ENCODE results near the gene LYPD4. TPM values are rescaled to one million over a fixed set of nuclear protein-coding genes. Genes with fewer than 3 reads are reported as not detected.

The LYPD4 gene
- total RNA-seq: not detected in 2 replicates
- not detected in 2 replicates for polyA plus RNA-seq
- polyA plus RNA-seq (2012): not detected in 2 replicates
- polyA minus RNA-seq (ENCODE audit: low replicate concordance): not detected in 2 replicates

- no peaks in the 10 kb centered on the region for H3K27me3 ChIP-seq (ENCODE audit: control insufficient read depth, insufficient read depth, low read length)
- H3K9ac ChIP-seq (ENCODE audit: insufficient read depth, low read length): no peak within 1 kb of the TSS
- no peak within 1 kb of the TSS for H3K4me3 ChIP-seq (replicated peaks in 1 of 4; ENCODE audit: control extremely low read depth in 1 of 4, insufficient read depth in 1 of 4, low read depth in 3 of 4, low read length in 4 of 4)
- H2AFZ ChIP-seq (ENCODE audit: low read length): no peak within 1 kb of the TSS
- no peak for DNase-seq (ENCODE audit: low read depth in 2 of 2)
- no peaks in the 10 kb centered on the region for H3K9me3 ChIP-seq (ENCODE audit: control insufficient read depth, insufficient read depth, low read depth, low read length)
- TF ChIP-seq EZH2 (IDR thresholded peaks at IDR 0.05; ENCODE audit: low read length, missing control alignments): no peak
- TF ChIP-seq, protein P1, sequence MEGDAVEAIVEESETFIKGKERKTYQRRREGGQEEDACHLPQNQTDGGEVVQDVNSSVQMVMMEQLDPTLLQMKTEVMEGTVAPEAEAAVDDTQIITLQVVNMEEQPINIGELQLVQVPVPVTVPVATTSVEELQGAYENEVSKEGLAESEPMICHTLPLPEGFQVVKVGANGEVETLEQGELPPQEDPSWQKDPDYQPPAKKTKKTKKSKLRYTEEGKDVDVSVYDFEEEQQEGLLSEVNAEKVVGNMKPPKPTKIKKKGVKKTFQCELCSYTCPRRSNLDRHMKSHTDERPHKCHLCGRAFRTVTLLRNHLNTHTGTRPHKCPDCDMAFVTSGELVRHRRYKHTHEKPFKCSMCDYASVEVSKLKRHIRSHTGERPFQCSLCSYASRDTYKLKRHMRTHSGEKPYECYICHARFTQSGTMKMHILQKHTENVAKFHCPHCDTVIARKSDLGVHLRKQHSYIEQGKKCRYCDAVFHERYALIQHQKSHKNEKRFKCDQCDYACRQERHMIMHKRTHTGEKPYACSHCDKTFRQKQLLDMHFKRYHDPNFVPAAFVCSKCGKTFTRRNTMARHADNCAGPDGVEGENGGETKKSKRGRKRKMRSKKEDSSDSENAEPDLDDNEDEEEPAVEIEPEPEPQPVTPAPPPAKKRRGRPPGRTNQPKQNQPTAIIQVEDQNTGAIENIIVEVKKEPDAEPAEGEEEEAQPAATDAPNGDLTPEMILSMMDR (conservative IDR thresholded peaks at IDR 0.05 in 1 of 2, IDR thresholded peaks at IDR 0.05 in 1 of 2; ENCODE audit: low read depth in 1 of 2, low read length in 2 of 2): no peak
- H3K4me2 ChIP-seq (ENCODE audit: extremely low read depth, insufficient read depth, low read length): no peak within 1 kb of the TSS
- H3K4me1 ChIP-seq (ENCODE audit: control insufficient read depth, extremely low read depth, insufficient read depth, low read length): no peaks in the 10 kb centered on the region
- no peaks in the 10 kb centered on the region for H3K36me3 ChIP-seq (ENCODE audit: control insufficient read depth, insufficient read depth, low read length)
- no peak within 1 kb of the TSS for H3K27ac ChIP-seq (ENCODE audit: insufficient read depth, low read length)
- no peaks in the 10 kb centered on the region for H4K20me1 ChIP-seq (ENCODE audit: control insufficient read depth, extremely low read depth, insufficient read depth, low read length)
- no peaks in the 10 kb centered on the region for H3K79me2 ChIP-seq (ENCODE audit: control insufficient read depth, insufficient read depth, low read length)
Observed at GRCh38 chr19:41844601-41845000, at the start of gene LYPD4. LYPD4 (minus strand) TSS chr19:41844683; CDS start chr19:41839285, 5,398 bp downstream.

DNA sequence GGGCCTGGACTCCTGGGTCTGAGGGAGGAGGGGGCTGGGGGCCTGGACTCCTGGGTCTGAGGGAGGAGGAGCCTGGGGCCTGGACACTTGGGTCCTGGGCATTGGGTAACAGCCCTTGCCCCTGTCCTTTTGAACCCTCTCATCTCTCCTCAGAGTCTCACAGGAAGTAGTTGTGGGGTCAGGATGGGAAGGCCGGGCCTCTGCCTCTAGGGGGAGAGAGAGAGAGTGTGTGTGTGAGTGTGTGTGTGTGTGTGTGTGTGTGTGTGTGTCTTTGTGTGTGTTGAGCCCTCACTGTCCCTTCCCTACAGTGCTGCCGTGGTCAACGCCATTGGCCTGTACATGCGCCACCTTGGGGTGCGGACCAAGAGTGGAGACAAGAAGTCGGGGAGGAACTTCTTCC is 49.4 kb upstream of the LYPD4 start:
- no peak for DNase-seq (ENCODE audit: low read depth in 2 of 2)
- no peaks in the 10 kb centered on the region for H3K9me3 ChIP-seq (ENCODE audit: control insufficient read depth, insufficient read depth, low read depth, low read length)
- peaks cover 39% of the 10 kb centered on the region for H3K36me3 ChIP-seq (ENCODE audit: control insufficient read depth, insufficient read depth, low read length)
- H3K27me3 ChIP-seq (ENCODE audit: control insufficient read depth, insufficient read depth, low read length): no peaks in the 10 kb centered on the region
- no peak overlapping the region for H3K9ac ChIP-seq (ENCODE audit: insufficient read depth, low read length)
- H3K27ac ChIP-seq (ENCODE audit: insufficient read depth, low read length): no peak overlapping the region
- no peaks in the 10 kb centered on the region for H3K4me1 ChIP-seq (ENCODE audit: control insufficient read depth, extremely low read depth, insufficient read depth, low read length)
- H2AFZ ChIP-seq (ENCODE audit: low read length): no peak overlapping the region
- no peaks in the 10 kb centered on the region for H4K20me1 ChIP-seq (ENCODE audit: control insufficient read depth, extremely low read depth, insufficient read depth, low read length)
- H3K79me2 ChIP-seq (ENCODE audit: control insufficient read depth, insufficient read depth, low read length): no peaks in the 10 kb centered on the region
- H3K4me2 ChIP-seq (ENCODE audit: extremely low read depth, insufficient read depth, low read length): no peak overlapping the region
- no peak overlapping the region for H3K4me3 ChIP-seq (replicated peaks in 1 of 4; ENCODE audit: control extremely low read depth in 1 of 4, insufficient read depth in 1 of 4, low read depth in 3 of 4, low read length in 4 of 4)
- no peak for TF ChIP-seq EZH2 (IDR thresholded peaks at IDR 0.05; ENCODE audit: low read length, missing control alignments)
- TF ChIP-seq, protein P1 (conservative IDR thresholded peaks at IDR 0.05 in 1 of 2, IDR thresholded peaks at IDR 0.05 in 1 of 2; ENCODE audit: low read depth in 1 of 2, low read length in 2 of 2): peak in 1 of 2 donors; percentile 11

GRCh38 chr19:41892173-41892902 is 47.9 kb upstream of the LYPD4 start:
- Histone ChIP-seq H3K4me3 (replicated peaks in 1 of 4; ENCODE audit: control extremely low read depth in 1 of 4, insufficient read depth in 1 of 4, low read depth in 3 of 4, low read length in 4 of 4) (no peak overlapping the region), H3K27me3 (ENCODE audit: control insufficient read depth, insufficient read depth, low read length) (no peaks in the 10 kb centered on the region), H3K4me1 (ENCODE audit: control insufficient read depth, extremely low read depth, insufficient read depth, low read length) (peaks cover under 1% of the 10 kb centered on the region), H3K79me2 (ENCODE audit: control insufficient read depth, insufficient read depth, low read length) (peaks cover 3% of the 10 kb centered on the region), H3K36me3 (ENCODE audit: control insufficient read depth, insufficient read depth, low read length) (peaks cover 39% of the 10 kb centered on the region), H3K27ac (ENCODE audit: insufficient read depth, low read length) (no peak overlapping the region), H3K9me3 (ENCODE audit: control insufficient read depth, insufficient read depth, low read depth, low read length) (no peaks in the 10 kb centered on the region), H2AFZ (ENCODE audit: low read length) (no peak overlapping the region), H3K4me2 (ENCODE audit: extremely low read depth, insufficient read depth, low read length) (no peak overlapping the region), H3K9ac (ENCODE audit: insufficient read depth, low read length) (no peak overlapping the region), H4K20me1 (ENCODE audit: control insufficient read depth, extremely low read depth, insufficient read depth, low read length) (no peaks in the 10 kb centered on the region)
- DNase-seq (ENCODE audit: low read depth in 2 of 2): no peak
- TF ChIP-seq, protein P1 (conservative IDR thresholded peaks at IDR 0.05 in 1 of 2, IDR thresholded peaks at IDR 0.05 in 1 of 2; ENCODE audit: low read depth in 1 of 2, low read length in 2 of 2): no peak
- TF ChIP-seq EZH2 (IDR thresholded peaks at IDR 0.05; ENCODE audit: low read length, missing control alignments): no peak

All from fibroblast of lung (primary cell).